ENCODE data around the gene C6orf47.
A peak's percentile ranks its signal among the peaks of the same experiment; 100 is the strongest.

C6orf47 gene

DNA sequence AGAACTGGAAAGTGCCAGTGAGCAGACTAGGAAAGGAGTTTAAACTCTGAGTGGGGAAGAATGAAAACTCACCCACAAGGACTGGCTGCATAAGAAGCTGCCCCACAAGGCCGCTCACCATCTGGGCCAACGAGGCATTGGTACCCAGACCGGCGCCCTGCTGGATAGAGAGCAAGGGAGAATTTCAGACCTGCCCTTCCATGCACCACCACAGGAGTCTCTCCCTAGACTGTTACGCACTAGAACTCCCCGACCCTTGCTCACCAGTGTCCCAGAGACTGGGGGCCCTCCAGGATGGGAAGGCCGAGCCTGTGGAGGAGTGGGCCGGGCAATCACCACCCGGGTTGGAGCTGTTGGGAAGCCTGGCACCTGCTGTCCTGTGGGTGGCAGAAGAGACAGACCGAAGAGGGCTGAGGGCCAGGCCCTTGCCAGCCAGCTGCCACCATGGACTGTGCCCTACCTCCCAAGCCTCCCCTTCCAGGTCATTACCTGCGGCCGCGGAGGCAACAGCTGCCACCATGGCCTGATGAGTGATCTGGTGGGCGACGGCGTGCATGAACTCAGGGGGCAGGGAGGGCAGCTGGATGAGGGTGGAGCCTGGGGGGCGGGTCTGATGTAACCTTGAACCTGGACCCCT lies 16.6 kb downstream of the C6orf47 start:
- Histone ChIP-seq H3K27ac (ENCODE audit: low read depth, low read length) (no peak overlapping the region), H3K4me1 (ENCODE audit: control insufficient read depth, insufficient read depth, low read length, unreplicated experiment) (peaks cover 12% of the 10 kb centered on the region), H3K79me2 (ENCODE audit: control insufficient read depth, insufficient read depth, low read length, unreplicated experiment) (no peaks in the 10 kb centered on the region), H3K36me3 (ENCODE audit: insufficient read depth, low read length) (peaks cover 21% of the 10 kb centered on the region; the same call in 1 of the 2 replicates), H2AFZ (ENCODE audit: low read length, unreplicated experiment) (no peak overlapping the region), H3K4me3 (ENCODE audit: low read depth, low read length) (no peak overlapping the region), H3K27me3 (ENCODE audit: insufficient read depth, low read length) (no peaks in the 10 kb centered on the region)

GRCh38 chr6:31642798-31643570 lies 17.6 kb downstream of the C6orf47 start:
- Histone ChIP-seq H3K27ac (ENCODE audit: low read depth, low read length) (no peak overlapping the region), H3K4me1 (ENCODE audit: control insufficient read depth, insufficient read depth, low read length, unreplicated experiment) (peaks cover 12% of the 10 kb centered on the region), H2AFZ (ENCODE audit: low read length, unreplicated experiment) (no peak overlapping the region), H3K27me3 (ENCODE audit: insufficient read depth, low read length) (no peaks in the 10 kb centered on the region), H3K4me3 (ENCODE audit: low read depth, low read length) (no peak overlapping the region), H3K79me2 (ENCODE audit: control insufficient read depth, insufficient read depth, low read length, unreplicated experiment) (no peaks in the 10 kb centered on the region), H3K36me3 (ENCODE audit: insufficient read depth, low read length) (peaks cover 15% of the 10 kb centered on the region; the same call in 1 of the 2 replicates)

GRCh38 chr6:31641370-31641769 lies 19.2 kb downstream of the C6orf47 start:
- Histone ChIP-seq H3K36me3 (ENCODE audit: insufficient read depth, low read length) (peaks cover 14% of the 10 kb centered on the region; the same call in 1 of the 2 replicates), H3K27ac (ENCODE audit: low read depth, low read length) (no peak overlapping the region), H3K4me3 (ENCODE audit: low read depth, low read length) (no peak overlapping the region), H3K79me2 (ENCODE audit: control insufficient read depth, insufficient read depth, low read length, unreplicated experiment) (no peaks in the 10 kb centered on the region), H2AFZ (ENCODE audit: low read length, unreplicated experiment) (no peak overlapping the region), H3K4me1 (ENCODE audit: control insufficient read depth, insufficient read depth, low read length, unreplicated experiment) (peaks cover 12% of the 10 kb centered on the region), H3K27me3 (ENCODE audit: insufficient read depth, low read length) (no peaks in the 10 kb centered on the region)

GRCh38 chr6:31640612-31641011 lies 20.0 kb downstream of the C6orf47 start:
- Histone ChIP-seq H3K27me3 (ENCODE audit: insufficient read depth, low read length) (no peaks in the 10 kb centered on the region), H3K4me3 (ENCODE audit: low read depth, low read length) (no peak overlapping the region), H3K4me1 (ENCODE audit: control insufficient read depth, insufficient read depth, low read length, unreplicated experiment) (peaks cover 12% of the 10 kb centered on the region), H3K79me2 (ENCODE audit: control insufficient read depth, insufficient read depth, low read length, unreplicated experiment) (no peaks in the 10 kb centered on the region), H3K27ac (ENCODE audit: low read depth, low read length) (no peak overlapping the region), H2AFZ (ENCODE audit: low read length, unreplicated experiment) (no peak overlapping the region), H3K36me3 (ENCODE audit: insufficient read depth, low read length) (peaks cover 15% of the 10 kb centered on the region; the same call in 1 of the 2 replicates)

- peaks cover 12% of the 10 kb centered on the region for H3K4me1 ChIP-seq (ENCODE audit: control insufficient read depth, insufficient read depth, low read length, unreplicated experiment)
- H3K79me2 ChIP-seq (ENCODE audit: control insufficient read depth, insufficient read depth, low read length, unreplicated experiment) = no peaks in the 10 kb centered on the region
- H3K4me3 ChIP-seq (ENCODE audit: low read depth, low read length) = no peak overlapping the region
- H3K27ac ChIP-seq (ENCODE audit: low read depth, low read length) = peak overlapping the region; percentile 73
- H3K36me3 ChIP-seq (ENCODE audit: insufficient read depth, low read length) = peaks cover 17% of the 10 kb centered on the region; the same call in 1 of the 2 replicates
- no peak overlapping the region for H2AFZ ChIP-seq (ENCODE audit: low read length, unreplicated experiment)
- no peaks in the 10 kb centered on the region for H3K27me3 ChIP-seq (ENCODE audit: insufficient read depth, low read length)
These were observed 21.1 kb downstream of the C6orf47 start for GRCh38 chr6:31639449-31639861.

DNA sequence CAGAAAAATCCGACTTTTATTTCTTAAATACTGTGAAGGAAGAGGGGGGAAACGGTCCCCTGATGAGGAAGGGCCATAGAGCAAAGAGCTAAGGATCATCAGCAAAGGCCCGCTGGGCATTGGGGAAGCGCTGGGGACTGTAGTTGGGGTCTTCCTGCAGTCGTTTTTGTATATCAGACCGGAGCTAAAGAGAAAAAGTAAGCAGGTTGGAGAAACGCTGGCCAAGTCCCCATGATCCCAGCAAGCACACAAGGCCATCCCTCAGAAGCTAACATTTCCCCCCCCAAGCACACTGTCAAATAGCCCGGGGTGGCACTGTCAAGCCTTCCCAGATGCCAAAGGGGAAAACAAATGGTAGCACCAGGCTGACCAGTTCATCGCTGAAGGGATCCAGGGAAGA lies 21.5 kb downstream of the C6orf47 start:
- Histone ChIP-seq H3K79me2 (ENCODE audit: control insufficient read depth, insufficient read depth, low read length, unreplicated experiment) (no peaks in the 10 kb centered on the region), H3K36me3 (ENCODE audit: insufficient read depth, low read length) (peaks cover 21% of the 10 kb centered on the region; the same call in 1 of the 2 replicates), H3K4me3 (ENCODE audit: low read depth, low read length) (no peak overlapping the region), H2AFZ (ENCODE audit: low read length, unreplicated experiment) (no peak overlapping the region), H3K4me1 (ENCODE audit: control insufficient read depth, insufficient read depth, low read length, unreplicated experiment) (peaks cover 12% of the 10 kb centered on the region), H3K27me3 (ENCODE audit: insufficient read depth, low read length) (no peaks in the 10 kb centered on the region), H3K27ac (ENCODE audit: low read depth, low read length) (peak overlapping the region; percentile 73)

DNA sequence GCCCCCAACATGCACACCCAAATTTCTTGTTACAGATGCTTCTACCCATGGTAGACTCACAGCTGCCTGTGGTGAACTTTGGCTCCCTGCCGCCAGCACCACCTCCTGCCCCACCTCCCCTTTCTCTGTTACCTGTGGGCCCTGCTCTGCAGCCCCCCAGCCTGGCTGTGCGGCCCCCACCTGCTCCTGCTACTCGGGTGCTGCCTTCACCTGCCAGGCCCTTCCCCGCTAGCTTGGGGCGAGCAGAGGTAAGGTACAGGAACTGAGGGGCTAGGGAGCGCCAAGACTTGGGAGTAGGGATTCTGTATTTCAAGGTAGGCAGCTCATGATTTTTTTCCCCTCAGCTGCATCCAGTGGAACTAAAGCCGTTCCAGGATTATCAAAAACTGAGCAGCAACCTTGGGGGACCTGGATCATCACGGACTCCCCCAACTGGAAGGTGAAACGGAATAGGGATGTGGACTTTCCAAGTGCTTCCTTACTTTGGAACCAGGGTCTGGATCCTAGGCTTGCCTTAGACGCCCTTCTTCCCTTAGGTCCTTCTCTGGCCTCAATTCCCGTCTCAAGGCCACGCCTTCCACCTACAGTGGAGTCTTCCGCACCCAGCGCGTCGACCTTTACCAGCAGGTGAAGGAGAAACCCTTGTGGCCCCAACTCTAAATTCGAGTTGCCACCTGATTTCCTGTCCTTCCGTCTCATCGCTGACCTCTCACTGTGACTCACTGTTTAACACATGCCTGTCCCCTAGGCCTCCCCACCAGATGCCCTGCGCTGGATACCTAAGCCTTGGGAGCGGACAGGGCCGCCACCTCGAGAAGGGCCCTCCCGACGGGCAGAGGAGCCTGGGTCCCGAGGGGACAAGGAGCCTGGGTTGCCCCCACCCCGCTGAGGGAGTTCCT lies 23.6 kb downstream of the C6orf47 start:
- no peak overlapping the region for H3K27ac ChIP-seq (ENCODE audit: low read depth, low read length)
- no peak overlapping the region for H3K4me3 ChIP-seq (ENCODE audit: low read depth, low read length)
- peaks cover 12% of the 10 kb centered on the region for H3K4me1 ChIP-seq (ENCODE audit: control insufficient read depth, insufficient read depth, low read length, unreplicated experiment)
- H2AFZ ChIP-seq (ENCODE audit: low read length, unreplicated experiment) = no peak overlapping the region
- no peaks in the 10 kb centered on the region for H3K27me3 ChIP-seq (ENCODE audit: insufficient read depth, low read length)
- H3K36me3 ChIP-seq (ENCODE audit: insufficient read depth, low read length) = peaks cover 33% of the 10 kb centered on the region; the same call in 1 of the 2 replicates
- H3K79me2 ChIP-seq (ENCODE audit: control insufficient read depth, insufficient read depth, low read length, unreplicated experiment) = peaks cover 2% of the 10 kb centered on the region

GRCh38 chr6:31634969-31635575 lies 25.5 kb downstream of the C6orf47 start:
- Histone ChIP-seq H3K4me1 (ENCODE audit: control insufficient read depth, insufficient read depth, low read length, unreplicated experiment) (peaks cover 11% of the 10 kb centered on the region), H3K4me3 (ENCODE audit: low read depth, low read length) (no peak overlapping the region), H3K27ac (ENCODE audit: low read depth, low read length) (no peak overlapping the region), H3K36me3 (ENCODE audit: insufficient read depth, low read length) (peaks cover 30% of the 10 kb centered on the region; the same call in 1 of the 2 replicates), H3K79me2 (ENCODE audit: control insufficient read depth, insufficient read depth, low read length, unreplicated experiment) (peaks cover 2% of the 10 kb centered on the region), H3K27me3 (ENCODE audit: insufficient read depth, low read length) (no peaks in the 10 kb centered on the region), H2AFZ (ENCODE audit: low read length, unreplicated experiment) (no peak overlapping the region)

- H3K4me1 ChIP-seq (ENCODE audit: control insufficient read depth, insufficient read depth, low read length, unreplicated experiment) = peaks cover 2% of the 10 kb centered on the region
- no peaks in the 10 kb centered on the region for H3K27me3 ChIP-seq (ENCODE audit: insufficient read depth, low read length)
- no peak overlapping the region for H3K27ac ChIP-seq (ENCODE audit: low read depth, low read length)
- H2AFZ ChIP-seq (ENCODE audit: low read length, unreplicated experiment) = no peak overlapping the region
- H3K79me2 ChIP-seq (ENCODE audit: control insufficient read depth, insufficient read depth, low read length, unreplicated experiment) = peaks cover 4% of the 10 kb centered on the region
- H3K36me3 ChIP-seq (ENCODE audit: insufficient read depth, low read length) = peaks cover 37% of the 10 kb centered on the region; the same call in 1 of the 2 replicates
- H3K4me3 ChIP-seq (ENCODE audit: low read depth, low read length) = no peak overlapping the region
These were observed 26.4 kb downstream of the C6orf47 start for GRCh38 chr6:31634131-31634530.

DNA sequence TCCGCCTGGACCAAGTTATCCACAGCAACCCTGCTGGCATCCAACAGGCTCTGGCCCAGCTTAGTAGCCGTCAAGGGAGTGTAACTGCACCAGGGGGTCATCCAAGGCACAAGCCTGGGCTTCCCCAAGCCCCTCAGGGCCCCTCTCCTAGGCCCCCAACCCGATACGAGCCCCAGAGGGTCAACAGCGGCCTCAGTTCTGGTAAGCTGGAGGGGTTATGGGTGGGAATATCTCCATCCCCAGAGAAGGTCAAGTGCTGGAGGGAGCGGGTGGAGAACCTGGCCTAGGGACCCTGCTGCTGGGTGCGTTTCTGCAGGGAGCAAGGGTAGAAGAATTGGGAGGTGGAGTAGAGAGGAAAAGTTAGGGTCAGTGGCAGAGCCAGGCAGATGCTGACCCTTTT lies 27.1 kb downstream of the C6orf47 start:
- Histone ChIP-seq H3K4me1 (ENCODE audit: control insufficient read depth, insufficient read depth, low read length, unreplicated experiment) (no peaks in the 10 kb centered on the region), H3K79me2 (ENCODE audit: control insufficient read depth, insufficient read depth, low read length, unreplicated experiment) (peaks cover 7% of the 10 kb centered on the region), H3K27me3 (ENCODE audit: insufficient read depth, low read length) (no peaks in the 10 kb centered on the region), H3K36me3 (ENCODE audit: insufficient read depth, low read length) (peaks cover 42% of the 10 kb centered on the region; the same call in 1 of the 2 replicates), H3K4me3 (ENCODE audit: low read depth, low read length) (no peak overlapping the region), H3K27ac (ENCODE audit: low read depth, low read length) (no peak overlapping the region), H2AFZ (ENCODE audit: low read length, unreplicated experiment) (no peak overlapping the region)
